HepG2 (cell line): ENCODE data around the gene TYROBP. TPM values are rescaled to one million over a fixed set of nuclear protein-coding genes. Genes with fewer than 3 reads are reported as not detected.

ENCODE experiments used
- CSRNP1 ChIP-seq: sonication (generic); formaldehyde crosslinking; IDR thresholded peaks from 2 replicates; pipeline ENCODE4 v1.8.1; 2023; ENCODE audit warnings: mild to moderate bottlenecking, missing genetic modification reagents
- HMG20B ChIP-seq: conservative IDR thresholded peaks from 2 replicates; pipeline ENCODE4 v1.6.1; 2016; ENCODE audit warnings: missing genetic modification reagents, missing compliant biosample characterization
- JUNB ChIP-seq: sonication (generic); formaldehyde crosslinking; IDR thresholded peaks from 2 replicates; pipeline ENCODE4 v1.8.0; 2022; ENCODE audit warnings: missing genetic modification reagents, mild to moderate bottlenecking, borderline replicate concordance
- MXD3 ChIP-seq: IDR thresholded peaks from 2 replicates; pipeline ENCODE4 v1.6.1; 2016; ENCODE audit warnings: mild to moderate bottlenecking, missing biosample characterization, missing genetic modification reagents
- PRDM15 ChIP-seq: sonication (generic); formaldehyde crosslinking; IDR thresholded peaks from 2 replicates; pipeline ENCODE4 v1.4.0; 2020; ENCODE audit warnings: missing genetic modification reagents
- RARG ChIP-seq: sonication (generic); formaldehyde crosslinking; IDR thresholded peaks from 2 replicates; pipeline ENCODE4 v1.4.0; 2020; ENCODE audit warnings: low read depth, mild to moderate bottlenecking, missing genetic modification reagents
- SAFB2 ChIP-seq: sonication (generic); formaldehyde crosslinking; IDR thresholded peaks from 2 replicates; pipeline ENCODE4 v1.5.1; 2020; ENCODE audit warnings: missing genetic modification reagents, low read depth, mild to moderate bottlenecking, borderline replicate concordance
- SKIL ChIP-seq: sonication (generic); formaldehyde crosslinking; IDR thresholded peaks from 2 replicates; pipeline ENCODE4 v1.8.0; 2022; ENCODE audit warnings: missing genetic modification reagents, mild to moderate bottlenecking, moderate library complexity, borderline replicate concordance
- SRSF1 ChIP-seq: fragments of 200-400 bp; formaldehyde crosslinking; optimal IDR thresholded peaks from 2 replicates; pipeline ENCODE3; 2017; ENCODE audit warnings: mild to moderate bottlenecking, low read depth, low read length, moderate library complexity
- TBL1XR1 ChIP-seq: fragments of 150-350 bp; IDR thresholded peaks from 2 replicates; pipeline ENCODE4 v1.6.1; 2014; ENCODE audit warnings: borderline replicate concordance, low read length; ENCODE audit not compliant: partially characterized antibody
- TBX2 ChIP-seq: sonication (generic); formaldehyde crosslinking; IDR thresholded peaks from 2 replicates; pipeline ENCODE4 v1.5.0; 2020; ENCODE audit warnings: missing genetic modification reagents, mild to moderate bottlenecking, borderline replicate concordance
- YEATS4 ChIP-seq: sonication (generic); formaldehyde crosslinking; IDR thresholded peaks from 2 replicates; pipeline ENCODE4 v1.4.0; 2020; ENCODE audit warnings: missing genetic modification reagents, borderline replicate concordance
- ZBTB33 ChIP-seq: sonication (generic); formaldehyde crosslinking; IDR thresholded peaks from 2 replicates; pipeline ENCODE4 v1.4.0; 2020; ENCODE audit warnings: missing genetic modification reagents
- ZNF234 ChIP-seq: sonication (generic); formaldehyde crosslinking; conservative IDR thresholded peaks from 2 replicates; pipeline ENCODE4 v1.5.1; 2020; ENCODE audit warnings: mild to moderate bottlenecking, missing genetic modification reagents
- ZNF274 ChIP-seq: sonication (generic); formaldehyde crosslinking; IDR thresholded peaks from 2 replicates; pipeline ENCODE4 v1.5.1; 2020; ENCODE audit warnings: mild to moderate bottlenecking, missing genetic modification reagents
- ZNF543 ChIP-seq: sonication (generic); formaldehyde crosslinking; IDR thresholded peaks from 2 replicates; pipeline ENCODE4 v1.4.0; 2020; ENCODE audit warnings: mild to moderate bottlenecking, missing genetic modification reagents
- ZNF562 ChIP-seq: sonication (generic); formaldehyde crosslinking; IDR thresholded peaks from 2 replicates; pipeline ENCODE4 v1.8.0; 2022; ENCODE audit warnings: missing genetic modification reagents, borderline replicate concordance
- ZSCAN20 ChIP-seq: sonication (generic); formaldehyde crosslinking; IDR thresholded peaks from 2 replicates; pipeline ENCODE4 v1.4.0; 2020; ENCODE audit warnings: missing genetic modification reagents, mild to moderate bottlenecking, borderline replicate concordance
- polyA plus RNA-seq, 8 experiments: library from polyadenylated mRNA; depleted of rRNA in 3 of 8; stranded (reverse) in 7 of 8; unstranded in 1 of 8; fragments of >200 nt; fragmentation: Illumina TruSeq in 4 of 8; extraction: Trizol in 4 of 8; gene quantifications; 2 replicates each; pipeline versions ENCODE4 v1.2.1 to v1.2.3, GENCODE V29; 2011 to 2016; ENCODE audit warnings: low read depth in 4 of 8, missing spikeins in 1 of 8, mixed read lengths in 1 of 8; ENCODE audit not compliant: insufficient read depth in 1 of 8
- total RNA-seq, 5 experiments: library from RNA; depleted of rRNA; stranded (reverse); fragments of >200 nt; fragmentation: Illumina TruSeq; extraction: Trizol; gene quantifications; 2 replicates each; pipeline ENCODE4 v1.2.3, GENCODE V29; 2016; ENCODE audit warnings: low read depth in 1 of 5

The TYROBP gene
- total and polyA plus RNA-seq, 2 of the 13 experiments (the other 11 are each of a cell fraction or from before 2014, with no cell fraction given) = not detected

GRCh38 chr19:35931161-35931873 is 23.2 kb upstream of the TYROBP start (continued):
- no peak for TF ChIP-seq PRDM15 (CRISPR knock-in tag)
- peak; percentile 76 for TF ChIP-seq SRSF1
- peak; percentile 49 for TF ChIP-seq TBL1XR1
- no peak for TF ChIP-seq JUNB
- TF ChIP-seq RARG (CRISPR knock-in tag) = no peak
- TF ChIP-seq ZNF274 (CRISPR knock-in tag) = 0 out of 2 replicates have a peak, but pooled peaks have one; percentile 34
- no peak for TF ChIP-seq SKIL (CRISPR knock-in tag)
- no peak for TF ChIP-seq HMG20B (CRISPR knock-in tag)
- peak; percentile 74 for TF ChIP-seq ZBTB33 (CRISPR knock-in tag)
- peak; percentile 58 for TF ChIP-seq MXD3 (CRISPR knock-in tag)
- peak; percentile 73; the same call in 1 of the 2 replicates for TF ChIP-seq YEATS4
- TF ChIP-seq TBX2 (CRISPR knock-in tag) = peak; percentile 92
- 0 out of 2 replicates have a peak, but pooled peaks have one; percentile 44 for TF ChIP-seq CSRNP1
- TF ChIP-seq ZNF562 (CRISPR knock-in tag) = no peak
- TF ChIP-seq ZSCAN20 (CRISPR knock-in tag) = no peak
- TF ChIP-seq SAFB2 = no peak
- TF ChIP-seq ZNF543 (CRISPR knock-in tag) = 0 out of 2 replicates have a peak, but pooled peaks have one; percentile 55
- no peak for TF ChIP-seq ZNF234
